Non-pigmented ciliary epithelial cell (primary cell): ENCODE results near the gene BORCS5.
"Not testable (repeated sequence)": the region's sequence is repeated elsewhere in the genome, so short reads cannot be mapped to it uniquely, and the experiment has no call there.

ENCODE experiments used
- DNase-seq: peaks from one replicate; pipeline ENCODE4 v3.0.0-alpha.2; 2010; ENCODE audit warnings: low read depth

Gene BORCS5

DNA sequence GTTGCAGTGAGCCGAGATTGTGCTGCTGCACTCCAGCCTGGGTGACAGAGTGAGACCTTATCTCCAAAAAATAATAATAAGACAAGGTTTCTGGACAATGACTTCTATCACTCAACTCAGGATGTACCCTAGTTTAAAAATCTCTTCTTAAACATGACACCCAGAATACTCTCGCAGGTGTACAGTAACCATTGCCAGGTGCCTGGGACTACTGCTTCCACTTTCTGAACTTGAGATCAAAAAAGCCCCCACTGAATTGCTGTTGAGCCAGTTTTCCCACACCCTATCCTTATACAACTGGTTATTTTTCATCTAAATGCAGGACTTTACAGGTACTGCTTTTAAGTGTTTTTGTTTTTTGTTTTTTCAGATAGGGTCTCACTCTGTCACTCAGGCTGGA lies 36.3 kb downstream of the BORCS5 start:
- DNase-seq: no peak

DNA sequence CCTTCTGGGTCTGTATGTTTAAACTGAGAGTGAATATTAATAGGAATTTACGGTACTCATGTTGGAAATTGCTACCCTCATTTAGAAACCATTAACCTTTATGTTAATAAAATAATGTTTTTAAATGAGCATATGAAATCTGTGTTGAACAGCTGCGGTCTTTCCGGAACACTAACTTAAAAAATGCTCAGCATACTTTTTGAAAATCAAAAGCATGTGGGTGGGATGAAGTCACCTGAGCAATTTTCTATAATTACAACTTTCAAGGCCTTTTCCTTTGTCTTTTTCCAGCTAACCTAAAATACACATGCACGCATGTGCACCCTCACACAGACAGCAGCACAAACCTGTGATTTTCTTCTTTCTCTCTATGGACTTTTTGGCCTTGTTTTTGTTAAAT lies 39.8 kb downstream of the BORCS5 start:
- no peak for DNase-seq

DNA sequence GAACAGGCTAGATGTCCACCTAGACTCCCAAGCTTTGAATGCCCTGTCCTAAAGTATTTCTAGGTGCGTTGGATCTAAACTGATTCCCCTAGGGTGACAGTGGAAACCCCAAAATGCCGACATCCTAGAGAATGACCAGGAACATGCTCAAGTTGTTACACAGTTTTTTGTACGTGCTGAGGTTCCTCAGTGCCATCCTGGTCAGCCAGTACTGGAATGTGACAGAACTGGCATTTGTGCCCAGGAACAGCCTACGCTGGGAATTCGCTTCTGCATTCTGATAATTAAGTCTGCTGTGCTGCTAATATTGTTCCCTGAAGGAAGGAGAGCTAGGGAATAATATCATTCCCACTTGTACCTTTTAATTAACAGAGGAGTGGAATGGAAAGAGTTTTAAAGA lies 40.3 kb downstream of the BORCS5 start:
- no peak for DNase-seq

DNA sequence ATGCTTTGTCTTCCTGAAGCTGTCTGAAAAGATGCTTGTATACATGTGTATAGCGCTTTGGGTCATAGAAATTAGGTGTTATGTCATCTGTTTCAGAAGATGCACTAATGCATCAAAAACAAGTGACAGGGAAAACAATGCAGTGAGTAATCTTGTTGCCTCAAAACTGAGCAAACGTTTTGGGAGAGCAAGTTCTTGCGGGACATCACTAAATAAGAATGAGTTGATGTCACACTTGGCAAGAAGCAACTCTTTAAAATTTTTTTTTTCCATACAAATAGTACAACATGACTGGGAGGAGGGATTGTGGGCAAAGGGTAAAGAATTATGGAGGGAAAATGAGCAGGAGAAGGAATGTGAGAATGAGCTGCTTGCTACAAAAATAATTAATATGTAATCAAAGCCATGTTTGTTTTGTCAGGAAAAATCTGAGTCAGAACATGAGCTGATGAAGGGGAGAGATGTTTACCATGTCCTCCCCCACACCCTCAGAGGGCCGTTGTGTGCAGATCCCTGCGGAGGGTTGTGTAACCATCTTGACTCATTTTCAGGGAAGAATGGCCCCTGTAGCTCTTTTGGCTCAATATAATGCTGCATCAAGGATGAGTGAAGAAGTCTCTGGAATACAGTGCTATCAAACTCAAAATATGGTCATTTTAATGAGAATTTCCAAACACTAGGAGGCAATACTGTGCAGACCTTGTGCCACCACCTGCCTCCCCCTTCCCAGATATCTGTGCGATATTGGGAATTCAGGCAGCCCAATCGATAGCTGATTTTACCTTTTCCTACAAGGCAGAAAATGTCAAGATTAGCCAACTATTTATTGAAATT lies 41.4 kb downstream of the BORCS5 start:
- DNase-seq: peak; percentile 89

DNA sequence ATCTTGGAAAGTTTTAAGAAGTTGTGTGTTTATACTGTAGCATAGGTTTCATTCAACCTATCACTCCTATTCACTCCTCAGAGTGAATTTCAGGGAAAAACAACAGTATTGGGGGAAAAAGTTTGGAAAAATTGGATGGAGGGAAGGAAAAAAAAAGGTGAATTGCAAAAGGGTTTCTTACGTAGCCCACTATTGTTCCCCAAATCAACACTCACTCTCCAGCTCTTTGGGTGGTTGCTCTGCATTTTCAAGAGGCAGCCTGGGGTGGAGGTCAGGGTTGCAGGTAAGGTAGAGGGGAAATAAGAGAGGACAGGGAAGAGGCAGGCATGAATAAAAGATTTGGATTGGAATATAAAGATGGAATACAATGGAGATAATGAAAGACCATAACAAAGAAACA lies 42.3 kb downstream of the BORCS5 start:
- DNase-seq: no peak

DNA sequence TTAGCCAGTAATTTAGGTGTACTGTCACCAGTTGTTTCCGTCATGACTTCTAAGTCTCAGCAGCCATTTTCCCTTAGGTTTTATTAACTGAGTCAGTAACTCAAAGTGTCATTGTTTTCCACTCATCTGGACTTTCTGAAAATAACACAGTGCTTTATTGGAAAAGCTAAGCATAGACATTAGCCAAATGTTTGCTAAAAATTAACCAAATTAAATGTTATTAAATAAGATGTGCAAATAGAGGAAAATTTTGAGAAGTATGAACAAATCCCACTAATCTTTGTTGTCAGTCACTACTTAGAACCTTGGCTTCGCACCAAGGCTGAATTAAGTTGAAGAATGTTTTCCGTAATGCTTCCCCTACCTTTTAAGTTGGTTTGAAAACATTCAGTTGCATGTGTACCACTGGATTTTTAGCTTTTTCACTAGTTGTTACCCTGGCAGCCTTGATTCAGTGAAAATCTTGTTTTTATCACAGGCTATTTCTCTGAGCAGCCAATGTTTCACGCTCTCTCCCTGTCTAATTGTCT lies 43.0 kb downstream of the BORCS5 start:
- no peak for DNase-seq

DNA sequence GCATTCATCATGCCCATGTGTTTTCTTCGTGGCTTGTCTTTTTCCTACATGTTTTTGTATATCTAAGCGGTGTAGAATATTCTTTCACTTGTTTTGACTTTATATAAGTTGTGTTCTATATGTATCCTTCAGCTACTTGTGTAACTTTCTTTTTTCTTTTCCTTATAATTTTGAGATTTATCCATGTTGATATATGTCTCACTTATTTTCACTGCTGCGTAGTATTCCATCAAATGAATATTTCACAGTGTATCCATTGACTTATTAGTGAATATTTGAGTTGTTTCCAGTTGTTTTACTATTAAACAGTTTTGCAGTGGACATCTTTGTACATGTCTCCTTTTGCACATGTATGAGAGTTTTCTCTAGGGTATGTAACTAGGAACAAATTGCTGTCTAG lies 43.9 kb downstream of the BORCS5 start:
- DNase-seq: no peak

DNA sequence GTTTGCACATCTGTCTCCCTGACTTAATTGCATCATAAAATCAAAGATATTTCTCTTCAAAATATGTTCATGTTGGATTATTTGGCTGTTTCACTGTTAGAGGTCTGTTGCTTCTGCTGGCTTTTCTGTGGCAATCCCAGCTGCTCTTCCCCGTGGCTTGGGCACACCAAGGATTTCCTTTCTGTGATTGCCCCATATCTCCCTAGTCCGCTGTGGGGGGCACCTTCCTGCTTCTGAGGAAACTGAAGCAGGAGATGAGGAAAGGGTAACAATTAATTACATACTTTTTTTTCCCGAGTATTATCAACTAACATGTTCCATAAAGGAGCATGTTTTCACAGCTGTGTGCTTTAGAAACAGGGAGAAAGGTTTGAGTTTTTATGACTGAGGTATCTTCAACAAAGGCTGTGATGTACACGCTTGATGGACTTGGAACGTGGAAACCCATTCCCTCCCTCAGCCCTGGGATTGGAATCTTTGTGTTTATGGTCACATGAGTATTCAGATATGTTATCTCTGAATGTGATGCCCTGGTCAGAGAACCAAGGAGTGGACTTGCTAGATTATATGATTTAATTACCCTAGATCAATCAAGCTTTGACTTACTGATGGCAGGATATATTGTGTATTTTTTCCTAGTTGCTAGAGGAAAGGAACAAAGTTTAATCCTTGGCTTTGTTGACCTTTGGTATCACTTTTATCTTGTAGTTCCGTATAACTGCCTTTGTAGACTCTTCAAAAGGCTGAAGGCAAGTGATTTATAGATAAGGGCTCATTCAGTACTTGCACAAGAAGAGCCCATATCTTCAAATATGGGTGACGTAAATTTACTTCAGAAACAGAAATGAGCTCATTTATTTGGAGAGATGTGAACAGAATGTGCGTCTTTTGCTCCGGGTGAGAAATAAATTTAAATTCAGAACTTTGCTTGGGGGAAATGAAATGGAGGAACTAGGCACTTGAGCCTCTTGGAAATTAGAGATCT lies 46.7 kb downstream of the BORCS5 start:
- DNase-seq: no peak

DNA sequence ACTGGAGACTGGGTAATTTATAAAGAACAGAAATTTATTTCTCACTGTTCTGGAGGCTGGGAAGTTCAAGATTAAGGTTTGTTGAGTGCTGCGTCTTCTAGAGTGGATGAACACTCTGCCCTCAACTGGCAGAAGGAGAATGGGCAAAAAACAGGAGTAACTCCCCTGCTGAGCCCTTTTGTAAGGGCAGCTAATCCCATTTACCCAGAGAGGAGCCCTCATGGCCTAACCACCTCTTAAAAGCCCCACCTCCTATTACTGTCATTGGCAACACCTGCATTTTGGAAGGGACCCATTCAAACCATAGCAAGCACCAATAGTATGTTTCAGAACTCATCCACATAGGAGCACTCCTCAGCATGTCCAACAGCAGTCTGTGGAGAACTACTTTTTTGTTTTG lies 47.4 kb downstream of the BORCS5 start:
- no peak for DNase-seq

DNA sequence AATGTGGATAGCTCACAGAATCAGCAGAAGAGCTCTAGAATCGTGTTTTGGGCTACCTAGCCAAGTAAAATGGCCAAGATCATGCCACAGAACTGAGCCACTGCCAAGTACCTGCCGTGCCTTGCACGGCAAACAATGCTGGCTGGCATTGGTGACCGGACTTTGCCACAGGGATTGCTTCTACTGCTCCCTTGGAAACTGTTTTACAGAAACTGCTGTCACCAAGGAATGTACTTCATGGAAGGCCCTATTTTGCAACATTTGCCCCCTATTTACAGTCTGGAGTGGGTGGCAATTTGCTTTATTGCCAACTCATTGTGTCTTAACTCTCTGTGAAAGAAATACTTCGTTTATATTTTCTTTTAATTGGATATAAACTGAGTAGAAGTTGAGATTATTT lies 49.0 kb downstream of the BORCS5 start:
- DNase-seq: no peak

DNA sequence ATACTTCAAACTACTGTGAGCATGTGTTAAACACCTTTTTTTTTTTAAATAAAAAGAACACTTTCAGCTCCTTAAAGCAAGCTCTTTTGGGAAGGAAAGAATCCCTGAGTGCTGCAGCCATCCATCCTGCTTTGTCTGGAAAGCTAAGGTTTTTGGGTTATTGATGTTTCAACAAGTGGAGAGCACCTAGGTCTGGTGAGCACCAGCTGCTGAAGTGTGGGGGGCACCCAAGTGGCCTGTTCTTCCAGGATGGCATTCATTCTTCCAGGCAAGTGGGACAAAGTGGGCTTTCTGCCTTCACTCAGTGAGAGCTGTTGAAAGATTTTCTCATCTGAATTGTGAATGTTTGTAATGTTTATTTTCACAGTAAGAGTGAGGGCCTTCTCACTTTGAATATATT lies 49.9 kb downstream of the BORCS5 start:
- no peak for DNase-seq

DNA sequence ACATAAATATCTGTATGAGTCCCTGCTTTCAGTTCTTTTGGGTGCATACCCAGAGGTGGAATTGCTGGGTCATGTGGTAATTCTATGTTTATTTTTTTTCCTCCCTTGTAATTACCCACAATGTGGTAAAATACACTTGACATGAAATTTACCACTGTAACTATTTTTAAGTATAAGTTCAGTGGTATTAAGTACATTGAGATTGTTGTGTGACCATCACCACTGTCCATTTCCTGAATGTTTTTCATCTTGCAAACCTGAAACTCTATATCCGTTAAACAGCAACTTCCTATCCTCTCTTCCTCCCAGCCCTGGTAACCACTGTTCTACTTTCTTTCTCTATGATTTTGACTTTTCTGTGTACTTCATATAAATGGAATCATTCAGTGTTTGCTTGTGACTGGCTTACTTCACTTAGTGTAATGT lies 51.4 kb downstream of the BORCS5 start:
- no peak for DNase-seq

DNA sequence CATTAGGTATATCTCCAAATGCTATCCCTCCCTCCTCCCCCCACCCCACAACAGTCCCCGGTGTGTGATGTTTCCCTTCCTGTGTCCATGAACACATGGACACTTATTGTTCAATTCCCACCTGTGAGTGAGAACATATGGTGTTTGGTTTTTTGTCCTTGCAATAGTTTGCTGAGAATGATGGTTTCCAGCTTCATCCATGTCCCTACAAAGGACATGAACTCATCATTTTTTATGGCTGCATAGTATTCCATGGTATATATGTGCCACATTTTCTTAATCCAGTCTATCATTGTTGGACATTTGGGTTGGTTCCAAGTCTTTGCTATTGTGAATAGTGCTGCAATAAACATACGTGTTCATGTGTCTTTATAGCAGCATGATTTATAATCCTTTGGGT lies 52.5 kb downstream of the BORCS5 start:
- not testable (repeated sequence) for DNase-seq

DNA sequence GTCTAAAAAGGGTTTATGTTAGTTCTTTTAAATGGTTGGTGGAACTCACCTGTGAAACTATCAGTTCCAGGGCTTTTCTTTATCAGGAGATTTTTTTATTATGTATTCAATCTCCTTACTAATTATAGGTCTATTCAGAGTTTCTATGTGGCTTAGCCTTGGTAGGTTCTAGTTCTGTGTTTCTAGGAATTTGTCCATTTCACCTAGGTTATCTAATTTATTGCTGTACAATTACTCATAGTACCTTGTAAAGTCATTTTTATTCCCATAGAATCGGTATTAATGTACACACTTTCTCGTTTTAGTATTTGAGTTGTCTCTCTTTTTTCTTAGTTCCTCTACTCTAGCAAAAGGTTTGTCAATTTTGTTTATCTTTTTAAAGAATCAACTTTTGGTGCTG lies 59.0 kb downstream of the BORCS5 start:
- DNase-seq: no peak

DNA sequence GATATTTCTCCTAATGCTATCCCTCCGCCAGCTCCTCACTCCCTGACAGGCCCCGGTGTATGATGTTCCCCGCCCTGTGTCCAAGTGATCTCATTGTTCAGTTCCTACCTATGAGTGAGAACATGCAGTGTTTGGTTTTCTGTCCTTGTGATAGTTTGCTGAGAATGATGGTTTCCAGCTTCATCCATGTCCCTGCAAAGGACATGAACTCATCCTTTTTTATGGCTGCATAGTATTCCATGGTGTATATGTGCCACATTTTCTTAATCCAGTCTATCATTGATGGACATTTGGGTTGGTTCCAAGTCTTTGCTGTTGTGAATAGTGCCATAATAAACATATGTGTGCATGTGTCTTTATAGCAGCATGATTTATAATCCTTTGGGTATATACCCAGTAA lies 62.3 kb downstream of the BORCS5 start:
- not testable (repeated sequence) for DNase-seq

DNA sequence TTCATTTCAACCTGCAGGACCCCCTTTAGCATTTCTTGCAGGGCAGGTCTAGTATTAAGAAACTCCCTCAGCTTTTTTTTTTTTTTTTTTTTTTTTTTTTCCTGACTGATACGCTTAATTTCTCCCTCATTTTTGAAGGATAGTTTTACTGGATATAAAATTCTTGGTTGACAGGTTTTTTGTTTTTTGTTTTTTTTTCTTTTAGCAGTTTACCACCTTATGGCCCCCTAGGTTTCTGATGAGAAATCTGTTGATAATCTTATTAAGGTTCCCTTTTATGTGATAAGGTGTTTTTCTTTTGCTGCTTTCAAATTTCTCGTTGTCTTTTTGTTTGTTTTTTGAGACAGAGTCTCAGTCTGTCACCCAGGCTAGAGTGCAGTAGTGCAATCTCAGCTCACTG lies 66.5 kb downstream of the BORCS5 start:
- no peak for DNase-seq

DNA sequence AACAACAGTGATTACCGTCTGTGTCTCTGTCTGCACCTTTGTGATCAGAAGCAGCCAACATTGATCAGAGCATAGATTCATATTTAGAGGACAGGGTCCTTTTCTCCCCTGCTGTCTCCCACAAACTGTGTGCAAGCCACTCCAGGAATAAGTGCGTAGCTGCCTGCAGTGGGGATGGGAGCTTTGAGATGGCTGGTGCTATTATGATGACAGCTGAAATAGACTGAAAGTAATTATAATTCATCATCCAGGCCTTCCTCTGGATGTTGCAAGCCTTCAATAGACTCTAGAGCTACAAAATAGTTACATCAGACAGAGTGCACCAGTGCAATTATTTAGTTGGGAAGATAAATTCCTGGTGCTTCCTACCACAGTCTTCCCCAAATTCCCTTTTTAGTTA lies 68.1 kb downstream of the BORCS5 start:
- DNase-seq: no peak

DNA sequence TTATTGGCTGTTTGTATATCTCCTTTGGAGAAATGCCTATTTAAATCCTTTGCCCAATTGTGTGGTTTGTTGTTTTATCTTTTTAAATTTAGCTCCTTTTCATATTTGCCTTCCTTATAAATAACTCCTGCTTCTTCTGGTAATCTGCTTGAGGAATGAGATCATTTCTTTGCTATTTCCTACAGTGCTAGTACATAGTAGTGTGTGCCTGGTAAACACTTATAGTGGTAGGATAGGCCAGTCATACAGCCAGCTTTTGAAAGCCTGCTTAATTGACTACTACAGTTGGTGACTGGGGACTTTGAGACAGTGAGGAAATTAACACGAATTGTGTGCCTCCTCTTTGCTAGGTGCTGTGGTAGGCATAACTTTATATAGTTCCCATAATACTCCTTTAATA lies 68.7 kb downstream of the BORCS5 start:
- no peak for DNase-seq

DNA sequence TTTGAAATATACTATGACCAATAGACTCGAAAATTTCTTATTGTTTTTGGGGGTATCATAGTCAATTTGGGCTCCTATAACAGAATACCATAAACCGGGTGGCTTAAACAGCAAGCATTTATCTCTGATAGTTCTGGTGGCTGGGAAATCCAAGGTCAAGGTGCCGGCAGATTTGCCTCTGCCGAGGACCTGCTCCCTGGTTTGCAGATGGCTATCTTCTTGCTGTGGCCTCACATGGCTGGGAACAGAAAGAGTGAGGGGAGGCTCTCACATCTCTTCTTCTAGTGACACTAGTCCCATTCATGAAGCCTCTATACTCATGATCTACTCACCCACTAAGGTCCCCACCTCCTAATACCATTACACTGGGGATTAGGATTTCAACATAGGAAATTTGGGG lies 70.7 kb downstream of the BORCS5 start:
- no peak for DNase-seq

DNA sequence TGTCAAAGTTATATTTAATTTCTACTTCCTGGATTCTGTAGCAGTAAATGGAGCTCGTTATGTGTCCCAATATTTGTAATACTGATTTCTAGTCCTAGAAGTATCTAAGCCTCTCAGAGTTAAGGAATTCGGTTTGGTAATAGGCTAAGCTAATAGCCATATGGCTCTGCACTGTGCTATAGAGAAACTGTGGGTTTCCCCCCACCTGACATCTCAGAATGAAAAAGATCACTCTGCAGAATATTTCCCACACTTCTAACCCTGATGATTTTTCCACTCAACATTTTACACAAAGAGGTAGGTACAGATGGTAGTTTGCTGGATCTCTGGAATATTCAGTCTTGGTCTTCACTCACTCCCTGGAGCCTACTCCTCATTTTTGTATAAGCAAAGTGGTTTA lies 71.2 kb downstream of the BORCS5 start:
- DNase-seq: no peak

DNA sequence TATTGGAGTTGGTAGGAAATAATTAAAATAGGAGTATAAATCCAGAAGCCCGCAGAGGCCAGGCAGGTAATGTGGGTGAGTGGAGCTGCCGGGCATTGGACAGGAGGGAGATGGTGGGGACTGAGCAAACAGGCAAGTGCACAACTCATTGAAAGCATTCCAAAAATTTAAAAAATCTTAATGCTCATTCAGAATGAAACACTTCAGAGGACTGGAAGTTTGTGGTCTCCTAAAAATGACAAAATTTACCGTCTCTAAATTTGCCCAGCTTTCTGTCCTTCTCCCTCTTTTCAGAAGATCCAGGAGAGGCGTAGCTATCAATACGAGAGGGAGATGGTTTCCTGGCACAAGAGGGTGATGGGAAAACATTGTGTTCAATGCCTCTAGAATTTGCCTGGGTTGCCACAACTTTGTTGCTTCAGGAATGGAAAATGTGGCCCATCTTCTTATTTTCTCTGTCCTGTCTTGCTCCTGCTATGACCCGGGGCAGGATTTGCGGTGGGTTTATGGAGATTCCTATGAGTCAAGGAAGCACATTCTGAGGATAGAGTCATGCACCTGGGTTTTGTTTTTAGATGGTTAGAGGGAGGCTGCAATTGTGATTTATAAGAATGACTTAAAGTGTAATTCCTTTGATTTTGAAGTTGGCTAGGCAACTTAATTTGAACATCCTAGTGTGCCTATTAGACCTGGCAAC lies 72.2 kb downstream of the BORCS5 start:
- no peak for DNase-seq

DNA sequence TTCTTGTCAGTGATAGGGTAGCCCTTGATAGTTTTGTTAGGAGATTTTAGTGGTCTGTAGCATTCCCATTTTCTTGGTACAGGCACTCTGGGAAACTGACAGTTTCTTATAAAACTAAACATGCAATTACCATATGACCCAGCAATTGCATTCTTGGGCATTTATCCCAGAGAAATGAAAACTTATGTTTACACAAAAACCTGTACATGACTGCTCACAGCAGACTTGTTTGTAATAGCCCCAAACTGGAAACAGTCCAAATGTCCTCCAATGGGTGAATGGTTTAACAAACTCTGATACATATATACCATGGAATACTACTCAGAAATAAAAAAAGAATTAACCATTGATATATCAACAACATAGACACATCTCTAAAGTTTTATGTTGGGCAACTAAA lies 75.5 kb downstream of the BORCS5 start:
- no peak for DNase-seq
